Activated CD4-positive, alpha-beta T cell treated with anti-CD3 and anti-CD28 coated beads for 48 hours (primary cell): ENCODE measurements around the gene TMSB4Y.

Experiments
- DNase-seq: peaks from one replicate; pipeline ENCODE4 v3.0.0-alpha.2; 2020

TMSB4Y gene

GRCh38 chrY:13703568-13703968, at the start of gene TMSB4Y:
TMSB4Y (plus strand) TSS chrY:13703899.
- peak; percentile 78 for DNase-seq

- DNase-seq = no peak
Observed at GRCh38 chrY:13664162-13664561, 39.5 kb upstream of the TMSB4Y start.

GRCh38 chrY:13671122-13671521, 32.6 kb upstream of the TMSB4Y start:
- no peak for DNase-seq

GRCh38 chrY:13702276-13702675, 1.4 kb upstream of the TMSB4Y start:
- no peak for DNase-seq

- DNase-seq = peak; percentile 17
Observed at GRCh38 chrY:13704121-13704930, 627 bp downstream of the TMSB4Y start.

GRCh38 chrY:13705197-13705596, 1.5 kb downstream of the TMSB4Y start:
- DNase-seq = no peak

GRCh38 chrY:13708038-13708437, 4.3 kb downstream of the TMSB4Y start:
- no peak for DNase-seq

- no peak for DNase-seq
Observed at GRCh38 chrY:13718996-13719395, 15.3 kb downstream of the TMSB4Y start.

- peak; percentile 11 for DNase-seq
Observed at GRCh38 chrY:13729517-13729916, 25.8 kb downstream of the TMSB4Y start.

GRCh38 chrY:13738618-13739017, 34.9 kb downstream of the TMSB4Y start:
- peak; percentile 48 for DNase-seq

- DNase-seq = peak; percentile 48
Observed at GRCh38 chrY:13751289-13752071, 47.8 kb downstream of the TMSB4Y start.

- DNase-seq = peak; percentile 7
Observed at GRCh38 chrY:13754661-13755060, 51.0 kb downstream of the TMSB4Y start.
